ENCODE measurements around the gene KIF13A.
"Not testable (repeated sequence)": the region's sequence is repeated elsewhere in the genome, so short reads cannot be mapped to it uniquely, and the experiment has no call there.

The KIF13A gene

DNA sequence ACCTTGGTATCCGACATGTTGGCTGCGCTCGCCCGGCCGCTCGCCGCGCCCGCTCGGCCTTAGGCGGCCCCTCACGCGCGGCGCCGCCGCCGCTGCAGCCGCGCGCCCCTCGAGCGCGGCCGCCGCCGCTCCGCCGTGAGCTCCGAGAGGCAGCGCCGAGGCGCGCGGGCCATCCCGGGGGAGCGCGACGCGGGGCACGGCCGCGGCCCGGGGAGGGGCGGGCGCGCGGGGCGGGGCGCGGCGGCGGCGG, at the start of gene KIF13A:
Gene KIF13A, minus strand, starts transcription at position 189 of the 250 bp plus-strand sequence. Its CDS starts 172 bp downstream, at position 17.
- DNase-seq (ENCODE audit: low spot score) = no peak

DNA sequence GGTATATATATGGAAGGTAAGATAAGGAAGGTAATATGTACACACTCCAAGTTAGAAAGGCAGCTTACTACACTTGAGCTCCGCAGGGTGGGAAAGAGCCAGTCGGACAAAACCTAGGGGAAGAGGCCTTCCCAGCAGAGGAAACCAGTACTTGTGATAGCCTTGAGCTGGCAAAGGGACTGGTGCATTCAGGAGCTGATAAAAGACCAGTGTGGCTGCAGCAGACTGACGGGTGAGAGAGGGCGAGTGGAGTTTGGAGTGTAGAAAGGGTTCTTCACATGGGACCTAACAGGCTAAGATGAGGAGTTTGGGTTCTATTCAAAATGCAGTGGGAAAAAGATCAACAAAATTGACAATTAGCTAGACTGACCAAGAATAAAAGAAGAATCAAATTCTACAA, 49.3 kb upstream of the KIF13A start:
- no peak for DNase-seq (ENCODE audit: low spot score)

DNA sequence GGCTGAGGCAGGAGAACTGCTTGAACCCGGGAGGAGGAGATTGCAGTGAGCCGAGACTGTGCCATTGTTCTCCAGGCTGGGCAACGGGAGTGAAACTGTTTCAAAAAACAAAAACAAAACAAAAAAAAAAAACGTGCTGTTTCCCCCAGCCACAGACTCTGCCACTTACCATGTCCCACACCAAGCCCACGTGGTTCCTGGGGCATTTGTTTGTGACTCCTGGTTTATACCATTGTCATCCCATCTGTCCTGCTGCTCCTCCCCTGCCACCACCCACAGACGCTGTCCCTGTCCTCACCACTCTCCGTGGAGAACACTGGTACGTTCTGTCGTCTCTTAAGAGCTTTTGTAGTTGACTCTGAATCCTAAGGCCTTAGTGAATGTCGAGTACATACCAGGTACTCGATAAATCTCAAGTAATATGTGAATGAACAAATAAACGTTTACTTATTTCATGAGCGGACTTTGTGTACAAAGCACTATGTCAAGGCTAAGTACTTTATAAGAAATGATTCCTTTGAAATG, 48.0 kb upstream of the KIF13A start:
- DNase-seq (ENCODE audit: low spot score) = no peak

DNA sequence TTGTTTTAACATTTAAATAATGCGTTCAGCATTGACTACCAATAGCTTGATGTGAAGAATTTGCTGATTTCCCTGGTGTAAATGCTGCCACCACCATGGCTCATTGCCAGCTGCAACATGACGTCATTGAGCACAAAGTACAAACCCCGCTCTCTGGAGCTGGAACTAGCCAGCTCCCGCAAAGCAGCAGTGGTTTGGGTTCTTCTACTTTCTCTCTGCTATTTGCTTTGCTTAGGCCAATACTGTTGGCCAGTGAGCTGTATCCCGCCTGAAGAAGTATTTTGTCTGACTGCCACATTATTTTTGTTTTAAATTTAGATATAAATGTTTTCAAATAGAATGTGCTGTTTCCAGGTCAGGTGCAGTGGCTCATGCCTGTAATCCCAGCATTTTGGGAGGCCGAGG, 47.4 kb upstream of the KIF13A start:
- no peak for DNase-seq (ENCODE audit: low spot score)

DNA sequence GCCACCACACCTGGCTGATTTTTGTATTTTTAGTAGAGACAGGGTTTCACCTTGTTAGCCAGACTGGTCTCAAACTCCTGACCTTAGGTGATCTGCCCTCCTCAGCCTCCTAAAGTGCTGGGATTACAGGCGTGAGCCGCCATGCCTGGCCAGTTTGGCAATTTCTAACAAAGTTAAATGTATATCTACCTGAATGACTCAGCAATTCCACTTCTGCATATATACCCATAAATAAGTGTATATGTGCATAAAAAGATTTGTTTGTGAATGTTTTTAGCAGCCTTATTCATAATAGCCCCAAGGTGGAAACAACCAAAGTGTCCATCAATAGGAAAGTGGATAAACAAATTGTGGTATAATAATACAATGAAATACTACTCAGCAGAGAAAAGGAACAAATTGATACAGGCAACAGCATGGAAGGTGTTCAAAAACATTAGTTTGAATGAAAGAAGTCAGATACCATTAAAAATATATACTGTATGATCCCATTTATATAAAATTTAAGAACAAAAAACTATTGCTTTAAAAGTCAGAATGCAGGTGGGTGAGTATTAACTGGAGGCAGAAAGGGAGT, 44.3 kb upstream of the KIF13A start:
- no peak for DNase-seq (ENCODE audit: low spot score)

DNA sequence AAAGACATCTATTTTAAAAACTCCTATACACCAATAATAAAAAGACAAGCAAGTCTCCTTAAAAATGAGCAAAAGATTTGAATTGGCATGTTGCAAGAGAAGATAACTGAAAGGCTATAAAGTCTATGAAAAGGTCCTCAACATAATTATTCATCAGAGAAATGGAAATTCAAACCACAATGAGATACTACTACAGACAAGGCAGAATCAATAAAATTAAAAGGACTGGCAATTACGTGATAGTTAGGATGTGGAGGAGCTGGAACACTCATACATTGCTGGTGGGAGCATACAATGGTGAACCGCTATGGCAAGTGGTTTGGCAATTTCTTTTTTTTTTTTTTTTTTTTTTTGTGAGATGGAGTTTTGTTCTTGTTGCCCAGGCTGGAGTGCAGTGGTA, 43.8 kb upstream of the KIF13A start:
- DNase-seq (ENCODE audit: low spot score) = no peak

DNA sequence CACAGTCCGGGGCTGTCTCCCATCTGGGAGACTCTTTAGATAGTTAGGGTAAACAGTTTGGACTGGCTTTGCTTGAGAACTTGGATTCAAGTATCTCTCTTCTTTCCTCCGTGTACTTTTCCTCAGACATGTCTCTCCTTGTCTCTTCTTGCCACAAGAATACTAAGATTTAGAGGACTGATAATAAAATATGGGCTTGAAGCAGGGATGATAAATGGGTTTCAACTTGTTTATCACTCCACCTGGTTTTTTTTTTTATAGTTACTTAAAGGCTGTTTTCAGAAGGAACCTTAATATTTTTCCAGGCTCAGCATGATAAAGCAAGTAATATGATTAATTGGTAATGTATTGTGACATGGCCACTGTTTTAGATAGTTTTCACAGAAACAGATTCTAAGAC, 40.9 kb upstream of the KIF13A start:
- no peak for DNase-seq (ENCODE audit: low spot score)

DNA sequence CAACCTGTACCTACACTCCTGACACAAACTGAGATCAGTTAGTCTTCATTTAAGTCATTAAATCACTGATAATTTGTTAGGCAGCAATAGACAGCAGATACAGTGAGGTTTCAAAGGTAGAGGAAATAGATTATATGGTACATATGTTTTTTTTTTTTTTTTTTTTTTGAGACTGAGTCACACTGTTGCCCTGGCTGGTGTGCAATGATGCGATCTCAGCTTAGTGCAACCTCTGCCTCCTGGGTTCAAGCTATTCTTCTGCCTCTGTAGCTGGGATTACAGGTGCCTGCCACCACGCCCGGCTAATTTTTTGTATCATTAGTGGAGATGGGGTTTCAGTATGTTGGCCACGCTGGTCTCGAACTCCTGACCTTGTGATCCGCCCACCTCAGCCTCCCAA, 38.2 kb upstream of the KIF13A start:
- no peak for DNase-seq (ENCODE audit: low spot score)

DNA sequence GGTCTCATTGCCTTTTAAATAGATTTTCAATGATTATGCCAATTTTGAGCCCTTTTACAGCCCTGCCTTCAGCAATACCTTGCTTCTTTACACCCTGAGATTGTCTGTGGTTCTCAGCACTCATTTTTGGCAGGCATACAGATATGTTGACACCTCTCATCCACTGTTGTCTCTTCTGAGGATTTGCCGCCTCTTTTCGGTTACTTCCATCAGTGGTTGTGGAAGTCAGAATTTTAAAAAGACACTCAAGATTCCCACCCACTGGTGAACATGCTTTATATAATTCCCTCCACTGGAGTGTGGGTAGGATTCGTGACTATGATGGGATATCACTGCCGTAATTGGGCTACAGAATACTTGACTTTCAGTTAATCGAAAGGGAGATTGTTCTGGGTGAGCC, 37.4 kb upstream of the KIF13A start:
- DNase-seq (ENCODE audit: low spot score) = no peak

DNA sequence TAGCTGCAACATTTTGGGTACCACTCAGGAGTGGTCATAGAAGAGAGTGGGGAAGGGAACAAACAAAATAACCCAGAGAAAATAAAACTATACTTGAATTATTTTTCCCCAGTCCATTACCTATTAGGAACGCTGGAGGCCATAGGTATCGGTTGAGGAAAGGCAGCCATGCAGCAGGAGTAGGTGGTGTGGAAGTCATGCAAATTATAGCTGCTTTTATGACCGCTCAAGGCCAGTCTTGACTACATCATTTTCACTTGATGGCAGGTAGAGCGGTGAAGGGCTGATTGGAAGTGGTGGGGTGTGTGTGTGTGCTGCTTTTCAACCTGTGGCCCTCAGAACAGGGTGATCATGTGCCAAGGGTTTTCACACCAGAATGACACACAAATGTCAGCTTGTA, 36.5 kb upstream of the KIF13A start:
- DNase-seq (ENCODE audit: low spot score) = no peak

DNA sequence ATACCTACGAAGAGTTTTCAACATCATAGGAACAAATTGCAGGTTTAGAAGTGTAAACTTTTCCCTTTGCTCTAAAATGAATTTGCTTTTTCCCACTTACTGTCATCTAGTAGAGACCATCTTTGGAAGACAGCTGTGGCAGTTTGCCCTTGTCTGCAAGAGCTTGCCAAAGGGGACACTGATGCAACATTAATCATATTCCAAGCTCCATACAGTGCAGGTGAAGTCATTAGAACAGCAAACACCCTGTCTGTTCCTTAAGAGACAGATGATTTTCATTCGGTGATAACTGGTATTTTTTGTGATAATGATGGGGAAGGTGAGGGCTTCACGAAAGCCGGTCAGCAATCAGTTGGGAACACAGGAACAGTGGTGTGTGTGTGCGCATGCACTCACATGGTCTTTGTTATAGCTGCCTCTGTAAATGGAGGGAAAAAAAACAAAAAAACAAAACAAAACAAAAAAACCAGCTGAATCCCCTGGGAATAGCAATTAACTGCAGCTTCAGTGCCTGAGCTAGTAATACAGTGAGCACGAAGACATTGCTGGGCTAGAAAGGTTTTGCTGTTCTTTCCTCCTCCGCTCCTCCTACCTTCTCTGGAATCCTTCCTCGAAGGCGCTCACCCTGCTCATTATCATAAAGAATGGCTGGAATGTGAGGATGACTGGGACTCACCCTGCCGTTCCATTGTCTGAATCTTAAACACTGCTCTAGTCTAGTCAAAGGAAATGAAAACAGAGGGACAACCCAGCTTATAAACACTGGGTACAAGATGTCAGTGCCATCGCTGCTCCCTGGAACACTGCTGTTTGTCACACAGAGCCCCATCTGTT, 35.2 kb upstream of the KIF13A start:
- peak; percentile 62 for DNase-seq (ENCODE audit: low spot score)

DNA sequence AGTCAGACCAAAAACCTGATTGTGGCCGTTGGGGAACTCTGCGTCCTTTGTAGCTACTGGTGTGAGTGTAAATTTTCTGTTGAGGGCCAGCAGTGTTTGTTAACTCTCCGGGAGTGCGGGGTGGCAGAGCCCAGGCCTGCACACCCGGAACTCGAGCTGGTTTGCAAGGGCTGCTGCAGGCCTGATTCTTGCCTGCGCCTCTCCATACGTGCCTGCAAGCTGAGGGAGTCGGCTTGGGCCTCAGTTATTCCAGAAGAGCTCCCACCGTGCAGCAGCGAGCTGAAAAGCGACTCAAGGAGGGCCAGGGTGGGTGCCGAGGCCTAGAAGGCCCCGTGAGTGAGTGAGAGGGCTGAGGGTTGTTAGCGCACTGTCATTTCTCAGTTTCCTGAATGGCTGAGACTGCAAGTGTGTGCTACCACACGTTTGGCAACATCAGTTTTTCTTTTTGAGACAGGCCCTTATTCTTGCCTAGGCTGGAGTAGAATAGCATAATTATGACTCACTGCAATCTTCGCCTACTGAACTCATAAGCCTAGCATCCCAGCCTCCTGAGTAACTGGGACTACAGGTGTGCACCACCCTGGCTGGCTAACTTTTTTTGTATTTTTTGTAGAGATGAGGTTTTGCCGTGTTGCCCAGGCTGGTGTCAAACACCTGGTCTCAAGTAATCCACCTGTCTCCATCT, 33.9 kb upstream of the KIF13A start:
- DNase-seq (ENCODE audit: low spot score) = no peak

DNA sequence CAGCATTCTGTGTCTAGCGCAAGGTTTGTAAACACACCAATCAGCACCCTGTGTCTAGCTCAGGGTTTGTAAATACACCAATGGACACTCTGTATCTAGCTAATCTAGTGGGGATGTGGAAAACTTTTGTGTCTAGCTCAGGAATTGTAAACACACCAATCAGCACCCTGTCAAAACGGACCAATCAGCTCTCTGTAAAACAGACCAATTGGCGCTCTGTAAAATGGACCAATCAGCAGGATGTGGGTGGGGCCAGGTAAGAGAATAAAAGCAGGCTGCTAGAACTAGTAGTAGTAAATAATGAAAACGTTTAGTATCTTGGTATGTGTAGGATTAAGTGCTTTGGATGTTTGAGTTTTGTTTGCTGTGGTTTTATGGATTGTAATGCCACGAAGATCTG, 33.1 kb upstream of the KIF13A start:
- not testable (repeated sequence) for DNase-seq (ENCODE audit: low spot score)

DNA sequence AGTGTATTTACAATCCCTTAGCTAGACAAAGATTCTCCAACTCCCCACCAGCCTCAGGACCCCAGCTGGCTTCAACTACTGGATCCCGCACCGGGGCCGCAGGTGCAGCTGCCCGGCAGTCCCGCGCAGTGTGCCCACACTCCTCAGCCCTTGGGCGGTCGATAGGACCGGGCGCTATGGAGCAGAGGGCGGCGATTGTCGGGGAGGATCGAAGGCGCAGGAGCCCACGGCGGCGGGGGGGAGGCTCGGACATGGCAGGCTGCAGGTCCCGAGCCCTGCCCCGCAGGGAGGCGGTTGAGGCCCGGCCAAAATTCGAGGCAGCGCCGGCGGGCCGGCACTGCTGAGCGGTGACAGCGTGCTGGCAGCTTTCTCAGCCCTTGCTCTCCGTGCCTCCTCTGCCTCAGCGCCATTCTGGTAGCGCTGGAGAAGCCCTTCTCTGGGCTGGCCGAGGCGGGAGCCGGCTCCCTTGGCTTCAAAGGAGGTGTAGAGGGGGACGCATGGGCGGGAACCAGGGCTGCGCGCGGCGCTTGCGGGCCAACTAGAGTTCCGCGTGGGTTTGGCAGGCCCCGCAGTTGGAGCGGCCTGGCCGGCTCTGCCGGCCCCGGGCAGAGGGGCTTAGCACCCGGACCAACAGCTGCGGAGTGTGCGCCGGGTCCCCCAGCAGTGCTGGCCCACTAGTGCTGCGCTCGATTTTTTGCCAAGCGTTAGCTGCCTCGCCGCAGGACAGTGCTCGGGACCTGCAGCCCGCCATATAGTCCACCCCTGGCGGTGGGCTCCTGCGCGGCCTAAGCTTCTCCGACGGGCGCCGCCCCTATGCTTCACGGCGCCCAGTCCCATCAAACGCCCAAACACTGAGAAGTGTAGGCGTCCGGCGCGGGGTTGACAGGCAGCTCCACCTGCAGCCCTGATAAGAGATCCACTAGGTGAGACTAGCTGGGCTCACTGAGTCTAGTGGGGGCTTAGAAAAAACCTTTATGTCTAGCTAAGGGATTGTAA, 32.4 kb upstream of the KIF13A start:
- DNase-seq (ENCODE audit: low spot score) = no peak

DNA sequence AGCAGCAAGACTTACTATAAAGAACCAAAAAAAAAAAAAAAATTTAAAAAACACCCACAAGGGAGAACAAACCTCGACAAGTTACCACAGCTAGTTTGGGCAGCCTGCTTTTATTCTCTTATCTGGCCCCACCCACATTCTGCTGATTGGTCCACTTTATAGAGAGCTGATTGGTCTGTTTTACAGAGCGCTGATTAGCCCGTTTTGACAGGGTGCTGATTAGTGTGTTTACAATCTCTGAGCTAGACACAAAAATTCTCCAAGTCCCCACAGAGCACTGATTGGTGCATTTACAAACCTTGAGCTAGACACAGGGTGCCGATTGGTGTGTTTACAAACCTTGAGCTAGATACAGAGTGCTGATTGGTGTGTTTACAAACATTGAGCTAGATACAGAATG, 31.7 kb upstream of the KIF13A start:
- DNase-seq (ENCODE audit: low spot score) = not testable (repeated sequence)

DNA sequence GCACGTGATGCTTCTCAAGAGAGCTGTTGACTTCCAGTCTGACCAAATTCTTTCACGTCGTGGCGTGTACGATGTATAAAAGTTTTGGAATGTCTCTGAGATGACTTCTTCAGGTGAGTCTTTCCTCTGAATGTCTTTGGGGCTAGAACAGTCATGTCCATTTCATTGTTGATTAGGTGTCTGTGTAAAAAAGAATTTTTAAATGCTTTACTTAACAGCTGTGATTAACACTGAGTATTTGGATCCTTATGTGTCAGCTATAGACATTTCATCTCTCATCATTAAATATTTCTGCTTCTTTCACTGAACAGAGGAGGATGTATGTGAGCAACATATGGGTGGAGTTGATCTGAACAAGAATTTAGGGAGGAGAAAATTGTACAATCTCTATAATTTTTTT, 29.3 kb upstream of the KIF13A start:
- DNase-seq (ENCODE audit: low spot score) = no peak

DNA sequence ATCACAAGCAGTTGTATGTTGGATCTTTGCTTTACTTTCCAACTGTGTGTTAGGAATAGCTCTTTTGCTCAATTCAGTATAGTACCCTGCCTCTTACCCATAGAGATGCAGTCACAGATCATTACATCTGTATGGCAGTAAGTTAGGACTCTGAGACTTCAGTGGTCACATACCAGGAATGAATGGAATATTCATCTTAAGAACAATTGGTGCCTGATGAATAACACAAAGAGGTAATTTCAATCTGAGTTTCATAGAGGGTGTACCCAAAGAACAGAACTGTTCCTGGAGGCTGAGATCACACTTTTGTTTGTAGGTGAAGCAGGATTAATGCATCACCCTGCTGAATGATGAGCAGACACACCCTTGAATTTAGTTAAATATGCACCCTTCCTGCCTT, 28.7 kb upstream of the KIF13A start:
- no peak for DNase-seq (ENCODE audit: low spot score)

DNA sequence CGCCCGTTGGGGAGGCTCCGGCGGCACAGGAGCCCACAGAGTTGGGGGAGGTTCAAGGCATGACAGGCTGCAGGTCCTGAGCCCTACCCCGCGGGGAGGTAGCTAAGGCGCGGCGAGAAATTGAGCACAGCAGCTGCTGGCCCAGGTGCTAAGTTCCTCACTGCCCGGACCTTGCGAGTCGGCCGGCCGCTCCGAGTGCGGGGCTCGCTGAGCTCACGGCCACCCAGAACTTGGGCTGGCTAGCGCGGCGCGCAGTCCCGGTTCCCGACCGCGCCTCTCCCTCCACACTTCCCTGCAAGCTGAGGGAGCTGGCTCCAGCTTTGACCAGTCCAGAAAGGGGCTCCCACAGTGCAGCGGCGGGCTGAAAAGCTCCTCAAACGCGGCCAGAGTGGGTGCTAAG, 23.9 kb upstream of the KIF13A start:
- DNase-seq (ENCODE audit: low spot score) = no peak

DNA sequence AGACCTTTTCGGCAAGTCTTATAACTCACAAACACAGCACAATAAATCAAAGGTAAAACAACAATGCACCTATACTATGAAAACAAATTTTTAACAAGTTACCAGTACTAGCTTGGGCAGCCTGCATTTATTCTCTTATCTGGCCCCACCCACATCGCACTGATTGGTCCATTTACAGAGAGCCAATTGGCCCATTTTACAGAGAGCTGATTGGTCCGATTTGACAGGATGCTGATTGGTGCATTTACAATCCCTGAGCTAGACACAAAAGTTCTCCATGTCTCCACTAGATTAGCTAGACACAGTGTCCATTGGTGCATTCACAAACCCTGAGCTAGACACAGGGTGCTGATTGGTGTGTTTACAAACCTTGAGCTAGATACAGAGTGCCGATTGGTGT, 23.1 kb upstream of the KIF13A start:
- DNase-seq (ENCODE audit: low spot score) = not testable (repeated sequence)

DNA sequence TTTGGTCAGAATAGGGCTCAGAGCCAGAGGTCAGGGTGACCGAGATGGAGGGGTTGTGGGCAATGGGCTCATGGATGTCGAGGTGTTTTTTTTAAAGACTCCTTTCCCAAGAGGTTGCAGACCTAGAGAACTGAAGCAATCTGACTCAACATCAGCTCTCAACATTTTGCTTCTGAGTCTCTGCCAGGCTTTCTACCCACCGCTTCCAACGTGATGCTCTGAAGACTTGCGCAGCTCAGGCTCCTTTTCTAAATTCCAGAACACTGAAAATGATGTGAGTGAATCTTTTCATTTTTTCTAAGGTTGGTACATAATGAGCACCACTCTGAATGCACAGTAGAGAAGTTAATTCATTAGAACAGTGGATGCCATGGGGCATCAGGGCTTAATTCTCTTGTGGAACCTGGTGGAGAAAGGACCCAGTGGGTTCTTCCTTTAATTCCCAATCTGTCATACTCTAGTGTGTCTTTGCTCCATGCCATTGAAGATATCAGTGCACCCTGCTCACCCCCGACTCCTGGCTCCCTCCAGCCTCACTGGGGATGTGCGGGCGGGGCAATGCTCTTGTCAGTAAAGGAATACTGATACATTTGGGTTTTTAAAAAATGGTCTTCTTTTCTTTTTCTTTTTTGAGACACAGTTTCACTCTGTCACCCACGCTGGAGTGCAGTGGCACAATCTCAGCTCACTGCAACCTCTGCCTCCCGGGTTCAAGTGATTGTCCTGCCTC, 17.0 kb upstream of the KIF13A start:
- no peak for DNase-seq (ENCODE audit: low spot score)

DNA sequence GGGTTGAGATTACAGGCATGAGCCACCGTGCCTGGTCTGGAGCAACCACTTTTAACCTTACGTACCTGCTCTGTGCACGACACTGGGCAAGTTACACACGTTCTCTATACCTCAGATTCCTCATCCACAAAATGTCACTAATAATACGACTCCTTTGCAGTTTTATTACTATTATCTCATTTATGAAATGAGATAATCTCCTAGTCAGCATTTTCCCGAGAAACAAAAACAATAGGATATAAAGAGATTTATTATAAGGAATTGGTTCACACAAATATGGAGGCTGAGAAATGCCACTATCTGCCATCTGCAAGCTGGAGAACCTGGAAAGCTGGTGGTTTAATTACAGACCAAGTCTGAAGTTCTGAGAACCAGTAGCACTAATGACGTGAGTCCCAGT, 12.0 kb upstream of the KIF13A start:
- DNase-seq (ENCODE audit: low spot score) = no peak
